Measurements from ENCODE around the gene GTF2IRD1.

GRCh38 chr7:74581916-74582440 is 128.3 kb downstream of the GTF2IRD1 start:
- TF ChIP-seq POLR2AphosphoS5 (IDR thresholded peaks at IDR 0.05; ENCODE audit: low read depth, low read length) = no peak
- no peak for TF ChIP-seq POLR2A (IDR thresholded peaks at IDR 0.05; ENCODE audit: low read depth, low read length)
